Psoas muscle (tissue), 8 donors: Measurements from ENCODE around the gene RALGPS2. TPM values are rescaled to one million over a fixed set of nuclear protein-coding genes. Genes with fewer than 3 reads are reported as not detected.
A peak's percentile ranks its signal among the peaks of the same experiment; 100 is the strongest.

ENCODE experiments used
- ATAC-seq, 4 donors: fragments of 200-7000 bp; cut with Tn5 transposase; one replicate each; pipeline ENCODE4 v1.9.1; 2020; ENCODE audit warnings: moderate library complexity in 3 of 4, mild to moderate bottlenecking in 2 of 4
- DNase-seq, 2 donors: peaks; one replicate each; pipeline ENCODE4 v3.0.0-alpha.2; 2020
- H3K27ac ChIP-seq: fragments of 200-600 bp; one replicate; pipeline ENCODE4 v1.8.0; 2022
- H3K27me3 ChIP-seq, 3 donors: fragments of 200-600 bp in 1 of 3; one replicate each; pipeline versions ENCODE4 v1.6.1 to v1.8.0; 2013 to 2022; ENCODE audit warnings: low read length in 2 of 3, mild to moderate bottlenecking in 2 of 3, moderate library complexity in 1 of 3; ENCODE audit not compliant: insufficient read depth in 3 of 3
- H3K36me3 ChIP-seq, 2 donors: fragments of 200-600 bp in 1 of 2; one replicate each; pipeline versions ENCODE4 v1.6.1 to v1.8.0; 2013 to 2022; ENCODE audit warnings: low read depth in 1 of 2, mild to moderate bottlenecking in 1 of 2, moderate library complexity in 1 of 2; ENCODE audit not compliant: insufficient read depth in 1 of 2
- H3K4me1 ChIP-seq: fragments of 200-600 bp; one replicate; pipeline ENCODE4 v1.8.0; 2022
- H3K4me3 ChIP-seq: fragments of 200-600 bp; one replicate; pipeline ENCODE4 v1.8.0; 2022; ENCODE audit warnings: mild to moderate bottlenecking
- H3K9me3 ChIP-seq: fragments of 200-600 bp; one replicate; pipeline ENCODE4 v1.8.0; 2022
- CTCF ChIP-seq: fragments of 200-600 bp; IDR thresholded peaks from one replicate; pipeline ENCODE4 v1.8.0; 2022; ENCODE audit warnings: antibody characterized with exemption
- WGBS, 3 donors: extraction: QIAGEN DNeasy Blood & Tissue Kit; methylation state at CpG; one replicate each; pipeline versions ENCODE4 v1.1.6 to v1.1.7; 2013; 5-methylcytosine and 5-hydroxymethylcytosine counted together
- intact Hi-C, 2 donors: fragments of 100-400 bp; cut with DNase I; formaldehyde crosslinking; loops; one replicate each; pipeline versions ENCODE4 v1.11.0 to v1.14.2; 2022
- polyA plus RNA-seq, 3 donors: library from polyadenylated mRNA; stranded (reverse); fragments of 200-250 nt; gene quantifications; one replicate each; pipeline ENCODE4 v1.2.3, GENCODE V29; 2013
- total RNA-seq, 4 donors: library from RNA; stranded (reverse); fragmentation: NEBNext Ultra II Directional in 2 of 4; extraction: Animal tissue kit (Norgen Biotek cat#: 25700) in 2 of 4; gene quantifications; one replicate each; pipeline versions ENCODE4 v1.2.1 to v1.2.4, GENCODE V29; 2021 to 2023
- donor health status: healthy with polysubstance abuse.
- donor health status: DM: no; HTN: no; CAD: no; lungs with moderate emphysema.
- donor health status: Bipolar disorder and iron deficiency.
- donor health status: healthy.
- donor health status: DM: yes; HTN: yes; CAD: no.
- donor health status: DM: no; HTN: no; CAD: no.
- donor health status: DM: no; HTN: no; CAD: no.
- donor health status: DM: yes; HTN: yes; CAD: no.

Gene RALGPS2
- total and polyA plus RNA-seq, 7 donors = 0.69 to 6.2 (median 2.4) TPM

- DNase-seq (no peak), ATAC-seq (no peak)
- Histone ChIP-seq H3K4me3 (no peak overlapping the region), H3K27ac (no peak overlapping the region), H3K4me1 (no peaks in the 10 kb centered on the region), H3K36me3 (no peaks in the 10 kb centered on the region), H3K27me3 (no peaks in the 10 kb centered on the region), H3K9me3 (no peaks in the 10 kb centered on the region)
- intact Hi-C loops = no loop called here
- TF ChIP-seq CTCF = no peak
- WGBS, 3 donors = 88 to 96% (median 92%) methylated on average over 3 of the region's 3 CpGs
Measured at GRCh38 chr1:178877896-178878295, 152.9 kb downstream of the RALGPS2 start.

GRCh38 chr1:178881950-178882349 lies 156.9 kb downstream of the RALGPS2 start:
- Histone ChIP-seq H3K27me3 (no peaks in the 10 kb centered on the region), H3K4me3 (no peak overlapping the region), H3K27ac (no peak overlapping the region), H3K9me3 (no peaks in the 10 kb centered on the region), H3K4me1 (no peaks in the 10 kb centered on the region), H3K36me3 (peaks cover 2 to 4% of the 10 kb centered on the region in 2 donors)
- no peak for TF ChIP-seq CTCF
- DNase-seq = no peak
- intact Hi-C loops = no loop called here
- WGBS, 3 donors = 75 to 88% (median 79%) methylated on average over 3 of the region's 3 CpGs
- ATAC-seq = peak; percentile 36 to 98 (median 90)

- H3K27me3 ChIP-seq = no peaks in the 10 kb centered on the region
- no peak overlapping the region for H3K4me3 ChIP-seq
- no peak for ATAC-seq
- H3K27ac ChIP-seq = no peak overlapping the region
- WGBS, 3 donors = 83 to 90% (median 87%) methylated on average over 4 of the region's 4 CpGs
- DNase-seq = no peak
- no peak for TF ChIP-seq CTCF
- intact Hi-C loops = no loop called here
- no peaks in the 10 kb centered on the region for H3K4me1 ChIP-seq
- no peaks in the 10 kb centered on the region for H3K9me3 ChIP-seq
- H3K36me3 ChIP-seq = peaks cover 2 to 4% of the 10 kb centered on the region in 2 donors
Measured at GRCh38 chr1:178885869-178886268, 160.8 kb downstream of the RALGPS2 start.

GRCh38 chr1:178886551-178886950 lies 161.5 kb downstream of the RALGPS2 start:
- ATAC-seq (no peak), DNase-seq (no peak)
- Histone ChIP-seq H3K27ac (no peak overlapping the region), H3K4me1 (no peaks in the 10 kb centered on the region), H3K4me3 (no peak overlapping the region), H3K9me3 (no peaks in the 10 kb centered on the region), H3K36me3 (peaks cover 2 to 4% of the 10 kb centered on the region in 2 donors), H3K27me3 (no peaks in the 10 kb centered on the region)
- WGBS, 3 donors = 96 to 99% (median 97%) methylated on average over 2 of the region's 2 CpGs
- intact Hi-C loops = no loop called here
- no peak for TF ChIP-seq CTCF

- Histone ChIP-seq H3K27ac (no peak overlapping the region), H3K36me3 (no peaks in the 10 kb centered on the region), H3K4me1 (no peaks in the 10 kb centered on the region), H3K9me3 (no peaks in the 10 kb centered on the region), H3K4me3 (no peak overlapping the region), H3K27me3 (no peaks in the 10 kb centered on the region)
- no peak for DNase-seq
- TF ChIP-seq CTCF = no peak
- intact Hi-C loops = no loop called here
- no peak for ATAC-seq
Measured at GRCh38 chr1:178895928-178896327, 170.9 kb downstream of the RALGPS2 start.
